GM12892 (cell line): Measurements from ENCODE around the gene ZBTB49.

Source experiments
- POLR2A ChIP-seq: IDR thresholded peaks from 2 replicates; pipeline ENCODE4 v1.6.1; 2011; ENCODE audit warnings: low read depth, low read length, control low read depth
- POLR2AphosphoS5 ChIP-seq: IDR thresholded peaks from 2 replicates; pipeline ENCODE4 v1.6.1; 2011; ENCODE audit warnings: low read depth, low read length, control low read depth
- TAF1 ChIP-seq: IDR thresholded peaks from 2 replicates; pipeline ENCODE4 v1.6.1; 2011; ENCODE audit warnings: low read depth, mild to moderate bottlenecking, control low read depth, low read length, borderline replicate concordance

DNA sequence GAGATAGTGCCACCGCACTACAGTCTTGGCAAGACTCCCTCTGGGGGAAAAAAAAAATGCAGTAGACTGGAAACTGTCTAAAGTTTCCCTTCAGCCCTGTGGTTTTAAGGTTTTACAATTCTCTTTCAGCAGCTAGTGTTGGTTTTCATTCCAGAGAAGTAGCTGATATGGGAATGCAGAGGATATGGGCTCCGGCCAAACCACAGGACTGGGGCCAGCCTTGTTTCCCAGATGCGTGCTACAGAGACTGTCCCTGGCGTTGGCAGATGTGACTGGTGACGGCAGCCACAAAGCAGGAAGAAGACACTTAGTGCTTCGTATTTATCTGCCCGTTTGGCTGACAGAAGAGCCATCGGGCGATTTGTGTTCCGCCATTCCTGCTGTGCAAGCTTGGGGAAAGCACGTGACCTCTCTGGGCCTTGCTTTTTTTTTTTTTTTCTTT, 43.2 kb downstream of the ZBTB49 start:
- TF ChIP-seq POLR2A (no peak), POLR2AphosphoS5 (no peak), TAF1 (no peak)
